HG03064 (cell line): Measurements from ENCODE around the gene ZBTB6.

ENCODE experiments used
- ATAC-seq: cut with Tn5 transposase; IDR thresholded peaks from one replicate; pipeline ENCODE4 v1.9.1; 2021; ENCODE audit warnings: low read depth; ENCODE audit not compliant: unreplicated experiment

The ZBTB6 gene

GRCh38 chr9:122912964-122913673 is at the start of gene ZBTB6:
TSS of gene ZBTB6 (minus strand) at chr9:122913323. CDS start at chr9:122912072, 1,251 bp downstream.
- ATAC-seq = peak; percentile 98

GRCh38 chr9:122961139-122961538 is 48.0 kb upstream of the ZBTB6 start:
- no peak for ATAC-seq

GRCh38 chr9:122955961-122956360 is 42.8 kb upstream of the ZBTB6 start:
- ATAC-seq = no peak

GRCh38 chr9:122954253-122954691 is 41.1 kb upstream of the ZBTB6 start:
- ATAC-seq = no peak

GRCh38 chr9:122951056-122951455 is 37.9 kb upstream of the ZBTB6 start:
- ATAC-seq = no peak

- no peak for ATAC-seq
Measured at GRCh38 chr9:122950263-122950662, 37.1 kb upstream of the ZBTB6 start.

GRCh38 chr9:122949696-122950095 is 36.6 kb upstream of the ZBTB6 start:
- ATAC-seq = no peak

GRCh38 chr9:122948313-122948712 is 35.2 kb upstream of the ZBTB6 start:
- ATAC-seq = no peak

GRCh38 chr9:122946461-122947005 is 33.4 kb upstream of the ZBTB6 start:
- ATAC-seq = no peak

- ATAC-seq = no peak
Measured at GRCh38 chr9:122944960-122945888, 32.1 kb upstream of the ZBTB6 start.

GRCh38 chr9:122941582-122942234 is 28.6 kb upstream of the ZBTB6 start:
- ATAC-seq = no peak

- peak; percentile 92 for ATAC-seq
Measured at GRCh38 chr9:122940749-122941581, 27.8 kb upstream of the ZBTB6 start, which contains the start of gene RABGAP1. TSS of gene RABGAP1 (plus strand) at chr9:122941020. CDS start at chr9:122957060, 16,040 bp downstream.

- ATAC-seq = no peak
Measured at GRCh38 chr9:122940454-122940748, 27.3 kb upstream of the ZBTB6 start.

- ATAC-seq = no peak
Measured at GRCh38 chr9:122939601-122940000, 26.5 kb upstream of the ZBTB6 start.

- ATAC-seq = no peak
Measured at GRCh38 chr9:122936883-122937282, 23.8 kb upstream of the ZBTB6 start.

GRCh38 chr9:122936464-122936863 is 23.3 kb upstream of the ZBTB6 start:
- ATAC-seq = no peak

GRCh38 chr9:122931226-122932121 is 18.4 kb upstream of the ZBTB6 start, which contains the start of gene ZBTB26:
TSS of gene ZBTB26 (minus strand) at chr9:122931512. CDS start at chr9:122919934, 11,578 bp downstream.
- peak; percentile 89 for ATAC-seq

- ATAC-seq = no peak
Measured at GRCh38 chr9:122930541-122931225, 17.6 kb upstream of the ZBTB6 start.
